Left lung (tissue), 10 donors: ENCODE data around the gene CASZ1. TPM values are rescaled to one million over a fixed set of nuclear protein-coding genes. Genes with fewer than 3 reads are reported as not detected.

Source experiments
- ATAC-seq: fragments of 200-7000 bp; cut with Tn5 transposase; one replicate; pipeline ENCODE4 v1.9.1; 2020; ENCODE audit warnings: moderate library complexity
- DNase-seq, 4 donors: peaks; one replicate each; pipeline ENCODE4 v3.0.0-alpha.2; 2013 to 2020
- H3K27ac ChIP-seq, 2 donors: fragments of 200-600 bp; sonication (generic) in 1 of 2; one replicate each; pipeline versions ENCODE4 v1.5.0 to v1.8.0; 2020 to 2021
- H3K27me3 ChIP-seq, 2 donors: fragments of 200-600 bp; sonication (generic) in 1 of 2; one replicate each; pipeline versions ENCODE4 v1.5.0 to v1.8.0; 2020 to 2021
- H3K36me3 ChIP-seq, 2 donors: fragments of 200-600 bp; sonication (generic) in 1 of 2; one replicate each; pipeline versions ENCODE4 v1.5.0 to v1.8.0; 2020 to 2021
- H3K4me1 ChIP-seq, 2 donors: fragments of 200-600 bp; one replicate each; pipeline ENCODE4 v1.8.0; 2021
- H3K4me3 ChIP-seq, 2 donors: fragments of 200-600 bp; sonication (generic) in 1 of 2; one replicate each; pipeline versions ENCODE4 v1.5.0 to v1.8.0; 2020 to 2021; ENCODE audit warnings: mild to moderate bottlenecking in 1 of 2
- H3K9me3 ChIP-seq, 2 donors: fragments of 200-600 bp; sonication (generic) in 1 of 2; one replicate each; pipeline versions ENCODE4 v1.5.0 to v1.8.0; 2020 to 2021
- intact Hi-C, 2 donors: fragments of 100-400 bp; cut with DNase I; formaldehyde crosslinking; loops; one replicate each; pipeline versions ENCODE4 v1.11.2 to v1.14.2; 2022
- polyA plus RNA-seq, 6 donors: library from polyadenylated mRNA; unstranded; fragments of 120-200 nt; gene quantifications; one replicate each; pipeline ENCODE4 v1.2.1, GENCODE V29; 2013; ENCODE audit not compliant: insufficient read length in 6 of 6
- total RNA-seq, 2 donors: library from RNA; stranded (reverse); fragmentation: NEBNext Ultra II Directional; extraction: Animal tissue kit (Norgen Biotek cat#: 25700); gene quantifications; one replicate each; pipeline ENCODE4 v1.2.1, GENCODE V29; 2021
- TF ChIP-seq, protein P1 (sequence below), 2 donors: fragments of 200-600 bp; sonication (generic) in 1 of 2; IDR thresholded peaks; one replicate each; pipeline versions ENCODE4 v1.5.0 to v1.8.0; 2021; ENCODE audit warnings: antibody characterized with exemption in 2 of 2
- donor health status: DM: no; HTN: yes; CAD: no.
- donor health status: DM: no; HTN: no; CAD: no.

Gene CASZ1
- total and polyA plus RNA-seq, 8 donors, result 15.1 to 44.0 (median 21.1) TPM

DNA sequence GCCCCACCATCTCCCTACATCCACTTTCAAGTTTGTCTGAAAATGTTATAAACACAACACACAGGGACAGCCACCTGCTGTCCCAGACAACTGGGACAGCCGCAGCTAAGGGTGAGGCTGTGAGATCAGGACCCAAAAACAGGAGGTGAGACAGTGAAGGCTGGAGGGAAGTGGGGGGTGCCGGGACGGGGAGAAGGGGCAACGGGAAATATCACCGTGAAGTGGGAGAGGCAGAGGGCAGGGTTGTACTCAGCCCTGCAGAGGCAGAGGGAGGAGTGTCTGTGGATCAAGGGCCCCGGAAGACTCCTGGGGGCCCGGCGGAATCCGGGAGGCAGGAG is 114.4 kb downstream of the CASZ1 start:
- DNase-seq (no peak), ATAC-seq (no peak)
- Histone ChIP-seq H3K36me3 (no peaks in the 10 kb centered on the region), H3K9me3 (no peaks in the 10 kb centered on the region), H3K4me3 (no peak overlapping the region), H3K27ac (peak overlapping the region in 1 of 2 donors; percentile 67), H3K27me3 (no peaks in the 10 kb centered on the region), H3K4me1 (peaks cover 51 to 93% of the 10 kb centered on the region in 2 donors)
- TF ChIP-seq, protein P1, sequence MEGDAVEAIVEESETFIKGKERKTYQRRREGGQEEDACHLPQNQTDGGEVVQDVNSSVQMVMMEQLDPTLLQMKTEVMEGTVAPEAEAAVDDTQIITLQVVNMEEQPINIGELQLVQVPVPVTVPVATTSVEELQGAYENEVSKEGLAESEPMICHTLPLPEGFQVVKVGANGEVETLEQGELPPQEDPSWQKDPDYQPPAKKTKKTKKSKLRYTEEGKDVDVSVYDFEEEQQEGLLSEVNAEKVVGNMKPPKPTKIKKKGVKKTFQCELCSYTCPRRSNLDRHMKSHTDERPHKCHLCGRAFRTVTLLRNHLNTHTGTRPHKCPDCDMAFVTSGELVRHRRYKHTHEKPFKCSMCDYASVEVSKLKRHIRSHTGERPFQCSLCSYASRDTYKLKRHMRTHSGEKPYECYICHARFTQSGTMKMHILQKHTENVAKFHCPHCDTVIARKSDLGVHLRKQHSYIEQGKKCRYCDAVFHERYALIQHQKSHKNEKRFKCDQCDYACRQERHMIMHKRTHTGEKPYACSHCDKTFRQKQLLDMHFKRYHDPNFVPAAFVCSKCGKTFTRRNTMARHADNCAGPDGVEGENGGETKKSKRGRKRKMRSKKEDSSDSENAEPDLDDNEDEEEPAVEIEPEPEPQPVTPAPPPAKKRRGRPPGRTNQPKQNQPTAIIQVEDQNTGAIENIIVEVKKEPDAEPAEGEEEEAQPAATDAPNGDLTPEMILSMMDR (IDR thresholded peaks at IDR 0.05), result no peak
- intact Hi-C loops, result no loop called here

DNA sequence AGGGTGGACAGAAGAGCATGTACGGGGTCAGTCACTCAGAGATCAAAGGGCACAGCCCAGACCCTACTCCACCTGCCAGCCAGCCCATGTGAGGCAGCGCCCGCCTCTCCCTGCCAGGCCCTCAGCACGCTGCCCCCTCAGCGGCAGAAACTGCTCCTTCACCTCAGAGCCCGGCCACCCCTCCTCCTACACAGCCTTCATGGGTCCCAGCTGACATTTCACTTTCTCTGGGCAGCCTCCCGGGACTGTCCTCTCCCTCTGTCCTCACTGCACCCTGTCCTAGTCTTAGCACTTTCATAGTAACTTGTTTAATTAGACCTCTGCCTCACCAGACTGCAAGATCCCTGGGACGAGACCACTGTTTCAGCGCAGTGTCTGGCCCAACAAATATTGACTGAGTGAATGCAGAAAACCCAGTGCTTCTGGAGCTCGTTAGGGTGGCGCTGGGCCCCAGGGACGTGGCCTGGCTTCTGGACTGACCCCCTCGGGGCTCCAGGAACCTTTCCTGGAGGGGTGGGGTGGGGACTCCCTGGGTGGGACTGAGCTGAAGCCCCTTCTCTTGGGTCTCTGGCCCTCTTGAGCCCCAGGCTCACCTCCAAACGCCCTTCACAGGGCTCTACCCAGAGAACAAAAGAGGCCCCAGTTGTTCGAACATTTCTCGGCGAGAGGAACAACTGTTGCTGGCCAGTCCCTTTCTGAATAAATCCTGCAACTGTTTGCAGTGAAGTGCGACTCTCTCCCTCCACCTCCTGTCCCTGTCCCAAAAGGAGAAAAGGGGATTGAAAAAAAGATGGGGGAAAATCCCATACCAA is 114.9 kb downstream of the CASZ1 start:
- ATAC-seq, result no peak
- Histone ChIP-seq H3K27me3 (no peaks in the 10 kb centered on the region), H3K4me3 (no peak overlapping the region), H3K9me3 (no peaks in the 10 kb centered on the region), H3K36me3 (no peaks in the 10 kb centered on the region), H3K27ac (peak overlapping the region; percentile 44 to 67), H3K4me1 (peaks cover 46 to 93% of the 10 kb centered on the region in 2 donors)
- no peak for DNase-seq
- intact Hi-C loops, result no loop called here
- TF ChIP-seq, protein P1 (IDR thresholded peaks at IDR 0.05), result no peak

DNA sequence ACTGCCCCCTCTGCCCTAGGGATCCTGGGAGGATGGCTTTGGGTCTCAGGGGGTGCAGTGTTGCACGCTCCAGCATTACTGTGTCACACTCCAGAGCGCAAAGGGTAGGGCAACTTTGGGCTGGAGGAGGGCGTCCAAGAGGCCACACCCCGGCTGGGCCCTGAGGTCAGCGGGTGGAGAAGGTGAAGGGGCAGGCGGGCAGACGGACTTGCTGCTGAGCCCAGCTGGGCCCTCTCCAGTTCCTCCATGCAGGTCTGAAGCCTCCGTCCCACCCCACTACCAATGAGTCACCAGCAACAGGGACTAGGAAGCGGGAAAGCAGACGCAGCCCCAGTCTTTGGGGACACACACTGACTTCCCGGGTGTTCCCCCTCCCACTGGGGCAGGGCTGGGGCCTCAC is 116.0 kb downstream of the CASZ1 start:
- DNase-seq (peak in 1 of 4 donors; percentile 56), ATAC-seq (peak; percentile 60)
- intact Hi-C loops, result no loop called here
- TF ChIP-seq, protein P1 (IDR thresholded peaks at IDR 0.05), result no peak
- Histone ChIP-seq H3K36me3 (no peaks in the 10 kb centered on the region), H3K4me3 (no peak overlapping the region), H3K27me3 (no peaks in the 10 kb centered on the region), H3K4me1 (peaks cover 36 to 93% of the 10 kb centered on the region in 2 donors), H3K27ac (peak overlapping the region; percentile 19 to 67), H3K9me3 (no peaks in the 10 kb centered on the region)

DNA sequence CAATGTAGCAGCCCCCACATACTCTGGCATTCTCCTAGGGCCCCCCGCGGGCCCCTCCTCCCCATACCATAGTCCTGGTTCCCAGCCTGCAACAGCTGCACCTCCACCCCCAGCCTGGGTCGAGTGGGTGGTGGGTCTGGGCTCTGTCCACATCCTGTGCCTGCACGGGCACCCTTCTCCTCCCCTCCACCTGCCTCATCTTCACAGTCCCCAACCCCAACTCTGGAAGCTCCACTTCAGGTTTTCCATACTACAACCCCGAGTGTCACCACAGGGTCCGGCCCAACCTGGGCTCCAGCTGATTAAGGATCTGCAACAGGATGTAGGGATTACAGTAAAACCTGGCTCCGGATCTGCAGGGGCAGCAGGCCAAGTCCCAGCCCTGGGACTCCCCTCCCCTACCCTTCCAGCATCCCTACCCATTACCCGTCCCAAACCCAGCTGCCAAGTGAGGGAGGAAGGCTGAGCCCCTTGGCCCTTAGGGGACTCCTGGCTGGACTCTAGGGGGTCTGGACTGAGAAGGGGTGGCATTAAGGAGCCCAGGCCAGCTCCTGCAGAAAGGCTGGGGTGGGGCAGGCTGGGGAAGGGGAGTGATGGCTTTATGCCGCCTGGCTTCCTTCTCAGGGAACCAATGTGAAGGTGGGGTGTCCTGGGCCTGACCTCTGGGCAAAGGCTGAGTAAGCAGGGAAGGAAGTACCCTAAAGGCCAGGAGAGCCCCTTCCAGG is 116.8 kb downstream of the CASZ1 start:
- Histone ChIP-seq H3K36me3 (no peaks in the 10 kb centered on the region), H3K27ac (peak overlapping the region in 1 of 2 donors; percentile 67), H3K27me3 (no peaks in the 10 kb centered on the region), H3K9me3 (no peaks in the 10 kb centered on the region), H3K4me3 (no peak overlapping the region), H3K4me1 (peaks cover 35 to 93% of the 10 kb centered on the region in 2 donors)
- ATAC-seq, result peak; percentile 16
- intact Hi-C loops, result no loop called here
- DNase-seq, result peak in 1 of 4 donors; percentile 77
- TF ChIP-seq, protein P1 (IDR thresholded peaks at IDR 0.05), result no peak

DNA sequence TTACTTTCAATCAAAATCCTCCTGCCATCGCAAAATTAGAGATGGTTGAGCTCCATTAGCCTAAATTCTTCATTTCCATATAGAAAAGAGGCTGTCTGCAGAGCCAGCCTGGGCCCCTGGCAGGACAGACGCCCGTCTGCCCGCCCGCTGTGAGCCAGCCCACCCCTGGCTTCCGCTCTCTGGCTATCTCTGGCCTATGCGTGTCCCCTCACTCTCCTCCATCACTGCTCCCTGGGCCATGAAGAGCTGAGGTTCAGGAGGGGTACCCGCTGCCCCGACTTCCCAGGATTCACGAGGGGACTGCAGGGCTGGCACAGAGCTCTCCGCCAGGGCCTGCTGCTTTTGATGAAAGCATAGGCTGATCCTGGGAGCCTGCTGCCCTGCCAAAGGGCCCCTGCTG is 117.6 kb downstream of the CASZ1 start:
- H3K36me3 ChIP-seq, result no peaks in the 10 kb centered on the region
- peak overlapping the region in 1 of 2 donors; percentile 64 for H3K27ac ChIP-seq
- H3K4me3 ChIP-seq, result no peak overlapping the region
- H3K27me3 ChIP-seq, result no peaks in the 10 kb centered on the region
- ATAC-seq (no peak), DNase-seq (no peak)
- H3K4me1 ChIP-seq, result peaks cover 35 to 92% of the 10 kb centered on the region in 2 donors
- TF ChIP-seq, protein P1 (IDR thresholded peaks at IDR 0.05), result no peak
- intact Hi-C loops, result no loop called here
- H3K9me3 ChIP-seq, result no peaks in the 10 kb centered on the region
